Measurements from ENCODE around the gene SOX15.

DNA sequence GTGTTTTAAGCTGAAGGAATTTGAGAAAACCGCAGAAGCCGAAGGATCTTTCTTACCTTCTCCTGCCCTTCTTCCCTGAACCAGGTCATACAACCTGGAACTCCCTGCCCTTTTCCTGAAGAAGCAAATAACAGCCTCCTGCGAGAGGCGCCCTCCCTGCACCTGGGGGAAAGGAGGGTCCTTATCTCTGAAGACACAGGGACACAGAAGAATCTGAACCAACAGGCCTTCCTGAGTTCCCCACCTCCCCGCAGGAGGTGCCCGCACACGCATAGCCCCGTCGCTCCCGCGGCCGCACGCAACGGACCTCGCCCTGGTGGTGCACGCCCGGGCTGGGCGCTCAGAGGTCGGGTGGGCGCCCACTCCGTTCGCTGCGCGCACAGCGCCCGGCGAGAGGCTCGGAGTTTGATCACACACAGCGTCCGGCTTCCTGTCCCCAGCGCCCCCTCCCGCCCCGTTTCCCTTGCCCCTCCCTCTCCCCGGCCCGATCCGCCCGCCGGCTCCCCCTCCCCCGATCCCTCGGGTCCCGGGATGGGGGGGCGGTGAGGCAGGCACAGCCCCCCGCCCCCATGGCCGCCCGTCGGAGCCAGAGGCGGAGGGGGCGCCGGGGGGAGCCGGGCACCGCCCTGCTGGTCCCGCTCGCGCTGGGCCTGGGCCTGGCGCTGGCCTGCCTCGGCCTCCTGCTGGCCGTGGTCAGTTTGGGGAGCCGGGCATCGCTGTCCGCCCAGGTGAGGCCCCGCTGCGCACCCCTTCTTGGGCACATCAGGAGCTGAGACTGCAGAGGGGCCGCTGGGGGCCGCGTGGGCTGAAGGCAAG, 41.1 kb downstream of the SOX15 start, which contains the start of gene TNFSF12:
- TF ChIP-seq POLR2AphosphoS5 (IDR thresholded peaks at IDR 0.05; ENCODE audit: low read depth, low read length) (no peak), REST (IDR thresholded peaks at IDR 0.05; ENCODE audit: insufficient read depth in 1 of 2, low read depth in 2 of 2, low read length in 2 of 2) (no peak), TAF1 (IDR thresholded peaks at IDR 0.05; ENCODE audit: borderline replicate concordance, insufficient read depth, low read length) (no peak)

All from PFSK-1 (cell line).